Measurements from ENCODE around the gene GTF2F1. TPM values are rescaled to one million over a fixed set of nuclear protein-coding genes. Genes with fewer than 3 reads are reported as not detected.
"Not testable (repeated sequence)": the region's sequence is repeated elsewhere in the genome, so short reads cannot be mapped to it uniquely, and the experiment has no call there.

Gene GTF2F1
- total RNA-seq, 1 experiment from 2014 or later: 39.2 TPM

- Mint-ChIP-seq H3K9me3 (ENCODE audit: low read depth, unreplicated experiment) (no peaks in the 10 kb centered on the region), H3K27me3 (ENCODE audit: unreplicated experiment) (peaks cover 40% of the 10 kb centered on the region), H3K27ac (ENCODE audit: unreplicated experiment) (no peak overlapping the region), H3K4me3 (ENCODE audit: low read depth, unreplicated experiment) (no peak overlapping the region), H3K36me3 (ENCODE audit: insufficient read depth, unreplicated experiment) (no peaks in the 10 kb centered on the region), H3K4me1 (ENCODE audit: low read depth, unreplicated experiment) (no peaks in the 10 kb centered on the region)
- DNase-seq: no peak
- no peak for TF ChIP-seq CTCF (IDR thresholded peaks at IDR 0.05; ENCODE audit: unreplicated experiment)
- BruUV-seq (replicated peaks): no TSS peak
- intact Hi-C loops (cut with micrococcal nuclease; ENCODE audit: unreplicated experiment): loop anchor here (10.0 kb wide), 1 partner anchor 186 kb away; no protein-coding TSS in a partner anchor
- CTCF ChIA-PET: no interaction called here
These were observed 42.3 kb downstream of the GTF2F1 start for GRCh38 chr19:6350688-6351087.

- H3K4me1 Mint-ChIP-seq (ENCODE audit: low read depth, unreplicated experiment); intact Hi-C loops (cut with micrococcal nuclease; ENCODE audit: unreplicated experiment); CTCF ChIA-PET; H3K27ac Mint-ChIP-seq (ENCODE audit: unreplicated experiment); DNase-seq; H3K4me3 Mint-ChIP-seq (ENCODE audit: low read depth, unreplicated experiment); H3K9me3 Mint-ChIP-seq (ENCODE audit: low read depth, unreplicated experiment); H3K36me3 Mint-ChIP-seq (ENCODE audit: insufficient read depth, unreplicated experiment); BruUV-seq (replicated peaks): not testable (repeated sequence)
- H3K27me3 Mint-ChIP-seq (ENCODE audit: unreplicated experiment): peaks cover 40% of the 10 kb centered on the region
These were observed 43.7 kb downstream of the GTF2F1 start for GRCh38 chr19:6349271-6349670.

- no peak for DNase-seq
- Mint-ChIP-seq H3K27ac (ENCODE audit: unreplicated experiment) (no peak overlapping the region), H3K9me3 (ENCODE audit: low read depth, unreplicated experiment) (peaks cover 3% of the 10 kb centered on the region), H3K4me1 (ENCODE audit: low read depth, unreplicated experiment) (no peaks in the 10 kb centered on the region), H3K36me3 (ENCODE audit: insufficient read depth, unreplicated experiment) (no peaks in the 10 kb centered on the region), H3K27me3 (ENCODE audit: unreplicated experiment) (peaks cover 25% of the 10 kb centered on the region), H3K4me3 (ENCODE audit: low read depth, unreplicated experiment) (no peak overlapping the region)
- no peak for TF ChIP-seq CTCF (IDR thresholded peaks at IDR 0.05; ENCODE audit: unreplicated experiment)
- intact Hi-C loops (cut with micrococcal nuclease; ENCODE audit: unreplicated experiment): no loop called here
- CTCF ChIA-PET: no interaction called here
- BruUV-seq (replicated peaks): no TSS peak
These were observed 49.5 kb downstream of the GTF2F1 start for GRCh38 chr19:6343462-6343861.

GRCh38 chr19:6340493-6341201 is 52.3 kb downstream of the GTF2F1 start:
- H3K27ac Mint-ChIP-seq (ENCODE audit: unreplicated experiment): no peak overlapping the region
- H3K4me1 Mint-ChIP-seq (ENCODE audit: low read depth, unreplicated experiment): no peaks in the 10 kb centered on the region
- no peaks in the 10 kb centered on the region for H3K27me3 Mint-ChIP-seq (ENCODE audit: unreplicated experiment)
- no peak for DNase-seq
- no TSS peak for BruUV-seq (replicated peaks)
- no peaks in the 10 kb centered on the region for H3K36me3 Mint-ChIP-seq (ENCODE audit: insufficient read depth, unreplicated experiment)
- CTCF ChIA-PET: interaction anchor here (0.5 to 0.6 kb wide), 2 partner anchors 11 to 95 kb away, joined by 3 to 4 read pairs; no protein-coding TSS in a partner anchor
- peaks cover 3% of the 10 kb centered on the region for H3K9me3 Mint-ChIP-seq (ENCODE audit: low read depth, unreplicated experiment)
- intact Hi-C loops (cut with micrococcal nuclease; ENCODE audit: unreplicated experiment): no loop called here
- no peak overlapping the region for H3K4me3 Mint-ChIP-seq (ENCODE audit: low read depth, unreplicated experiment)
- TF ChIP-seq CTCF (IDR thresholded peaks at IDR 0.05; ENCODE audit: unreplicated experiment): no peak
